ENCODE data around the gene ARHGAP42.
"Not testable (repeated sequence)": the region's sequence is repeated elsewhere in the genome, so short reads cannot be mapped to it uniquely, and the experiment has no call there.

ARHGAP42 gene, protein sequence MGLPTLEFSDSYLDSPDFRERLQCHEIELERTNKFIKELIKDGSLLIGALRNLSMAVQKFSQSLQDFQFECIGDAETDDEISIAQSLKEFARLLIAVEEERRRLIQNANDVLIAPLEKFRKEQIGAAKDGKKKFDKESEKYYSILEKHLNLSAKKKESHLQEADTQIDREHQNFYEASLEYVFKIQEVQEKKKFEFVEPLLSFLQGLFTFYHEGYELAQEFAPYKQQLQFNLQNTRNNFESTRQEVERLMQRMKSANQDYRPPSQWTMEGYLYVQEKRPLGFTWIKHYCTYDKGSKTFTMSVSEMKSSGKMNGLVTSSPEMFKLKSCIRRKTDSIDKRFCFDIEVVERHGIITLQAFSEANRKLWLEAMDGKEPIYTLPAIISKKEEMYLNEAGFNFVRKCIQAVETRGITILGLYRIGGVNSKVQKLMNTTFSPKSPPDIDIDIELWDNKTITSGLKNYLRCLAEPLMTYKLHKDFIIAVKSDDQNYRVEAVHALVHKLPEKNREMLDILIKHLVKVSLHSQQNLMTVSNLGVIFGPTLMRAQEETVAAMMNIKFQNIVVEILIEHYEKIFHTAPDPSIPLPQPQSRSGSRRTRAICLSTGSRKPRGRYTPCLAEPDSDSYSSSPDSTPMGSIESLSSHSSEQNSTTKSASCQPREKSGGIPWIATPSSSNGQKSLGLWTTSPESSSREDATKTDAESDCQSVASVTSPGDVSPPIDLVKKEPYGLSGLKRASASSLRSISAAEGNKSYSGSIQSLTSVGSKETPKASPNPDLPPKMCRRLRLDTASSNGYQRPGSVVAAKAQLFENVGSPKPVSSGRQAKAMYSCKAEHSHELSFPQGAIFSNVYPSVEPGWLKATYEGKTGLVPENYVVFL

DNA sequence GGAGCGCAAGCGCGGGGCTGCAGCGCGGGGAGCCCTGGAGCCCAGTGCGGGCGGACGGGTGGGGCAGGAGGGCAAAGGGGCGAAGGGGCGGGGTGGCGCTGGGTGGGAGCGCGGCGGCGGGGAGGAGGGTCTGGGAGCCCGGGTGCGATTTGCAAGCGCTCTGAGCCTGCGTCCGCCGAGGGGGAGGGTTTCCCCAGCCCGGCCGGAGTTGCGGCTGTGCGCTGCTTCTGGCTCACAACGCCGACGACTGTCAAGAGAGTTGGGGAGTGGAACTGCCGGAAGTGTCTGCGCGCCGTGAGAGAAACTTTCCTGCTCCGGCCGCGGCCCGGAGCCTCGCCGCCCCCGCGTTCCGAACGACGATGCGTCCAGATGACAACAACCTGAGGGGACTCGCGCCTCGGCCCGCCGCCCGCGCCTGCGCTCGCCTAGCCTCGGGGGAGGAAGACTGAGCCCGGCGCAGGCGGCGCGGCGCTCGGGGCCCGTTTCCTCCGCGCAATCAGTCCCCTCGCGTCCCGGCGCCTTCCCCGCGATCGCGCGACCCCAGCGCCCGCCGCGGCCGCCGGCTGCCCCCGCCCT lies at the start of gene ARHGAP42:
ARHGAP42 (plus strand) TSS at position 235 of the 576 bp plus-strand sequence. CDS start 391 bp downstream, outside the sequence.
- no peak for DNase-seq (ENCODE audit: low read depth in 2 of 2)

- no peak for DNase-seq (ENCODE audit: low read depth in 2 of 2)
Observed at GRCh38 chr11:100637706-100638105, 49.4 kb upstream of the ARHGAP42 start.

- DNase-seq (ENCODE audit: low read depth in 2 of 2) = no peak
Observed at GRCh38 chr11:100638648-100639047, 48.4 kb upstream of the ARHGAP42 start.

- DNase-seq (ENCODE audit: low read depth in 2 of 2) = no peak
Observed at GRCh38 chr11:100639140-100639539, 47.9 kb upstream of the ARHGAP42 start.

GRCh38 chr11:100640071-100640470 lies 47.0 kb upstream of the ARHGAP42 start:
- DNase-seq (ENCODE audit: low read depth in 2 of 2) = no peak

GRCh38 chr11:100640646-100641045 lies 46.4 kb upstream of the ARHGAP42 start:
- no peak for DNase-seq (ENCODE audit: low read depth in 2 of 2)

DNA sequence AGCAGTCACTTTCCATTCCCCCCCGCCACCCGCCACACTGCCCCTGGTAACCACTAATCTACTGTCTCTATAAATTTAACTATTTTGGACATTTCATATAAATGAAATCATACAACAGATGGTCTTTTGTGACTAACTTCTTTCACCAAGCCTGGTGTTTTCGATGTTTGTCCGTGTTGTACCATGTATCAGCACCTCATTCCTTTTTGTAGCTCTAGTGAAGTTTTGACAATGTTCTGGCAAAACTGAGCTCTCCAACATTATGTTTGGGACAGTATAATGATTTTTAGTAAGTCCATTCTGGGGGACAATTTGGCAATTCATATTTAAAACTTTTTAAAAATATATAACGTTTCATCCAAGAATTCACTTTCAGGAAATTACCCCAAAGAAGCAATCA lies 45.6 kb upstream of the ARHGAP42 start:
- DNase-seq (ENCODE audit: low read depth in 2 of 2) = no peak

GRCh38 chr11:100646545-100646944 lies 40.5 kb upstream of the ARHGAP42 start:
- no peak for DNase-seq (ENCODE audit: low read depth in 2 of 2)

GRCh38 chr11:100647861-100648260 lies 39.2 kb upstream of the ARHGAP42 start:
- DNase-seq (ENCODE audit: low read depth in 2 of 2) = no peak

DNA sequence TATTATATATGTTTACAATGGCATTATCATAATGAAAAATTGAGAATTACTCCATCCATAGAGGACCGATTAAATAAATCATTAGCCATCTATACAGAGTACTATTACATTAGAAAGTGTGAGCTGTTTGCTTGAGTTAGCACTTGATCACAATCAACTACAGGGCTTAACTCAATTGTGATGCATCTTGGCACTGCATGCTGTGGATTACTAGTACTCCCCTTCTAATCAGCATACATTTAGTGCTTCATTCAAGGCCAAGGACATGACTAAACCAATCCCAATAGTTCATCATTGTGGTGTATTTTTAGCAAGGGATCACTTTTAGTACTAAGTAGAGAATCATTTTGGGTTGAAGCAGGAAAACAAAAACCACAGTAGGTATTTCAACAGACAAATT lies 23.5 kb upstream of the ARHGAP42 start:
- DNase-seq (ENCODE audit: low read depth in 2 of 2) = no peak

DNA sequence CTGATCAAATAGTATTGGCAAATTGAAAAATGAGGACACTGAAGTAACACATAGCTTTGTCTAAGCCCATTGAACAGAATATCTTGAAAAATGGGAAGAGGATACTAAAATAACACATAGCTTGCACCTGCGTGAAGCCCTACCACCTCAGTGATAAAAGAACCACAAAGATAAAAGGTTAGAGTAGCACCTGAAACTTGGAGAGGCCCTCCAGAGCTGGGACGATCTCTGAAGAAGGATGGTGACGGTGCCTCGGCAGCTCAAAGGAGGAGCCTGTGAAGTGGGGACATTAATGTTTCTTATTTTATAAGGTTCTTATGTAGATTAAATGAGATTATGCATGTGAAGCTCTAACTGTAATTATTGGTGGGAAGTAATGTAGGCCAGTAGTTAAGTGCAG lies 23.1 kb upstream of the ARHGAP42 start:
- DNase-seq (ENCODE audit: low read depth in 2 of 2) = no peak

GRCh38 chr11:100666816-100667215 lies 20.3 kb upstream of the ARHGAP42 start:
- not testable (repeated sequence) for DNase-seq (ENCODE audit: low read depth in 2 of 2)

DNA sequence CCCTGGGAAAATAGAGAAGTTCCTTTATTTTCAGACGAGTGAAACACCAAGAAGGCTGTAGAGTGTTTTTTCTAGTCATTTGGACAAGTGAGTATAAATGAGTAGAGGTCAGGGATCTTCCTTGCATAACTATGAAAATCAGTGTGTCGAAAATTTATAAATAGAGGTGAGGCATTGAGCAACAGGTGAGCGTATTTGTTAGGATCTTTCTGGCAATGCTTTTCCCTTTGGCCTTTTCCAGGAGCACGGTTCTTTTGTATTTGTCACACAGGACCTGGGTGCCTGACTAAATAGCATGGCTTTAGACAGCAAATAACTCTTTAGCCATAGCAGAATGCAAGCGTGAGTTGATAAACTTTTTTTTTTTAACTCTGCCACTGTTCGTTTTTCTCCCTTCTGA lies 19.6 kb upstream of the ARHGAP42 start:
- no peak for DNase-seq (ENCODE audit: low read depth in 2 of 2)

DNA sequence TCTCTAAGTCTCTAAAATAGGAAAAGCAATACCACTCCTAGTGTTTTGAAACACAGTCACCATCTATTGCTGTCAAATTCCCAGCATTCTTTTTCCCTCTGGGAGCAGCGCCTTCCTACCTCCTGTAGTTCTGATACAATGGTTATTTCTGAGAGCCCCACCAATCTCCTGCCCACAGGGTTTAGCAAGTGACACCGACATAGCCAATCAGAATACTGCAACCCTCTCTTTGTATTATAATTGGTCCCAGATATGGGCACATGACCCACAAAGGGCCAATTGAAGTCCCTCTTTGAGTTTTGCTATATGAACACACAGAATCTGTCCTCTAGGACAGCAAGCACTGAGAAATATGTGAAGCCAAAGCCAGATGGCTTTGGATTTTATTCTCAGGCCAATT lies 16.9 kb upstream of the ARHGAP42 start:
- no peak for DNase-seq (ENCODE audit: low read depth in 2 of 2)

GRCh38 chr11:100671471-100671870 lies 15.6 kb upstream of the ARHGAP42 start:
- no peak for DNase-seq (ENCODE audit: low read depth in 2 of 2)

GRCh38 chr11:100672498-100673033 lies 14.5 kb upstream of the ARHGAP42 start:
- no peak for DNase-seq (ENCODE audit: low read depth in 2 of 2)

DNA sequence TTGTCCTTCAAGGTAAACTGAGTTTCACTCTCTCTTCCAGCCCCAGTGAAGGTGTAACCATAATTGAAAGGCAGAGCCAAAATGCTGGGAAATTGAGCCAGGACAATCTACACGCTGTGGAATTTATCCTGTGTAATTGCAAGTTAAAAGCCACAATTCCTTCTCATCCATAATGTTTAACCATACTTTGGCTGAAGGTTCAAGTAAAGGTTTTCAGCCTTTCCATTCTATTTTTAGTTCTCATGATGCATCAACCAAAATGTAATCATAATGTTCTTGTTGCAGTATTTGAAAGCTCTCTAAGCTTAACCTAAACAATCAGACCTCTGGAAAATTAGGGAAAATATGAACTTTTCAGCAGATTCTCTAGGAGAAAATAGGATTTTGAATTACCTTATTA lies 14.0 kb upstream of the ARHGAP42 start:
- no peak for DNase-seq (ENCODE audit: low read depth in 2 of 2)

- no peak for DNase-seq (ENCODE audit: low read depth in 2 of 2)
Observed at GRCh38 chr11:100674212-100674611, 12.9 kb upstream of the ARHGAP42 start.

GRCh38 chr11:100675115-100675650 lies 11.9 kb upstream of the ARHGAP42 start:
- no peak for DNase-seq (ENCODE audit: low read depth in 2 of 2)

DNA sequence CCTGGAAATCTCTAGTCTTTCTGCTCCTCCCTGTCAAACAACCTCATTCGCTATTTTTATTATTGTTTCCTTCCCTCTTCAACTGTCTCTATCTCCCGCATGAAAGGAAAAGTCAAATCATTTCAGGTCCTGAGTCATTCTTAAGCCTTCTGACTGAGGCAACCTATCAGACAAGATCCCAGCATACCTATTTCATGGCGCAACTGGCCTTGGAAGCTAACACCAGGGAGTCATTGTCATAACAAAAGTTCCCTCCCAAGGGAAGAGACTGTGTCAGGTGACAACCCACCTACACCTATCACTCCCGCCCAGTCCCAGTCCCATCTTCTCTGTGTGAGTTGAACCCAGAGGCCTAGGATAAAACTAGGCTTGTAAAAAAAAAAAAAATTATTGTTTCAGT lies 10.2 kb upstream of the ARHGAP42 start:
- DNase-seq (ENCODE audit: low read depth in 2 of 2) = no peak

- DNase-seq (ENCODE audit: low read depth in 2 of 2) = no peak
Observed at GRCh38 chr11:100677796-100678195, 9.3 kb upstream of the ARHGAP42 start.

DNA sequence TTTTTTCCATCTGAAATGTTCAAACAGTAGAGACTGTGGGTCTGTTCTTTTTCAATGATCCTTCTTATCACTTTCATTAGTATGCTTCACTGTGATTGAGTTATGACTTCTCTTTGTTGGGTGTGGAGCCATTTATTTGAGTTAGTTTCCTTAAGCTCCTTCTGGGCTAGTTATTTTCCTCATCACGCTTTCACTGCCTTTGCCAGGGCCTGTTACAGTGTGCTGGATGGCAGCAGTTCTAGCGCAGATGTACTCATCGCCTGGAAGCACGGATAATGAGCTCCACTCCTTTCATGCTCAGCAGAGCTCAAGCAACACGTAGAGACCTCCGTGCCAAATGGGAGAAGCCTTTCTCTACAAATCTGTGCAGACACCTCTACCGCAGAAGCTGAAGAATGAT lies 7.0 kb upstream of the ARHGAP42 start:
- DNase-seq (ENCODE audit: low read depth in 2 of 2) = no peak

Data from stimulated activated CD8-positive, alpha-beta memory T cell treated with anti-CD3 and anti-CD28 coated beads, Interleukin-2, amount 100 ng/mL, for 1 hour (primary cell).